Neuron (in vitro differentiated cells): ENCODE measurements around the gene REEP1.

ENCODE experiments used
- H2AFZ ChIP-seq: one replicate; pipeline ENCODE4 v1.6.1; 2013; ENCODE audit warnings: low read depth, mild to moderate bottlenecking, inconsistent platforms, low read length, moderate library complexity
- H3K27me3 ChIP-seq: one replicate; pipeline ENCODE4 v1.6.1; 2013; ENCODE audit warnings: low read length; ENCODE audit not compliant: insufficient read depth
- H3K36me3 ChIP-seq: one replicate; pipeline ENCODE4 v1.6.1; 2013; ENCODE audit warnings: low read length; ENCODE audit not compliant: insufficient read depth
- H3K4me1 ChIP-seq: one replicate; pipeline ENCODE4 v1.6.1; 2013; ENCODE audit warnings: low read length; ENCODE audit not compliant: insufficient read depth
- H3K4me3 ChIP-seq: 2 replicates; pipeline ENCODE4 v1.5.1; 2013; ENCODE audit warnings: mild to moderate bottlenecking, low read length, moderate library complexity
- H3K9me3 ChIP-seq: one replicate; pipeline ENCODE4 v1.6.1; 2013; ENCODE audit warnings: low read length

The REEP1 gene

DNA sequence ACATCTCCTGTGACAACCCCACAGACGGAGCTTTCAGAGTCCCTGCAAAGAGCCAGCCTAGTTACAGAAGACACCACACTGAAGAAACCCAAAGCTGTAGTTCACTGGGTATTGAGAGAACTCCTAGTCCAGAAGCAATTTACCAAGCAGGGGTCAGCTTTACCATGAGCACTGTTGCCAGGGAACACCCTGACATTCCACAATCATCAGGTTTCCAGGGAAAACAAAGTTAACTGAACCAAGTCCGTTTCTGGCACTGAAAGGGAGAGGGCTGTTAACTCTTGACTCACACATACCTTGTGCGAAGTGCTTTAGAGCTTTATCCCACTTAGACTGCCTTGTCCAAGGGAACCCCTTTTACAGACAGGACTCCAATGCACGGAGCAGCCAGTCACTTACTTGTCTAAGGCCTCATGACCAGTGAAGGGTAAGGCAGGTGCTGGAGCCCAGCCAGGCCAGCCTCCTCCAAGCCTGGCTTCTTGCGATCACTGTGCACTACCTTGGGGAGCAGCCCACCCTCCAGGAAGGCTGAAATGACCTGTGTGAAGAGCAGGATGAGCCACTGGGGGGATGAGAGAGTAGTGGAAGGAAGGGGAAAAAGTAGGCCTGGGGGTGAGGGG is 53.9 kb downstream of the REEP1 start:
- no peaks in the 10 kb centered on the region for H3K27me3 ChIP-seq
- H3K4me3 ChIP-seq, result no peak overlapping the region
- H3K36me3 ChIP-seq, result no peaks in the 10 kb centered on the region
- H3K9me3 ChIP-seq, result no peaks in the 10 kb centered on the region
- no peak overlapping the region for H2AFZ ChIP-seq
- H3K4me1 ChIP-seq, result no peaks in the 10 kb centered on the region

GRCh38 chr2:86281066-86281700 is 56.2 kb downstream of the REEP1 start:
- Histone ChIP-seq H3K4me1 (no peaks in the 10 kb centered on the region), H3K27me3 (no peaks in the 10 kb centered on the region), H3K36me3 (no peaks in the 10 kb centered on the region), H3K9me3 (no peaks in the 10 kb centered on the region), H3K4me3 (no peak overlapping the region), H2AFZ (no peak overlapping the region)

- no peaks in the 10 kb centered on the region for H3K36me3 ChIP-seq
- no peaks in the 10 kb centered on the region for H3K9me3 ChIP-seq
- H2AFZ ChIP-seq, result no peak overlapping the region
- no peak overlapping the region for H3K4me3 ChIP-seq
- no peaks in the 10 kb centered on the region for H3K4me1 ChIP-seq
- H3K27me3 ChIP-seq, result no peaks in the 10 kb centered on the region
These were observed 57.2 kb downstream of the REEP1 start for GRCh38 chr2:86280191-86280667.

- H3K4me1 ChIP-seq, result peaks cover 3% of the 10 kb centered on the region
- peaks cover 2% of the 10 kb centered on the region for H3K9me3 ChIP-seq
- no peak overlapping the region for H2AFZ ChIP-seq
- H3K27me3 ChIP-seq, result no peaks in the 10 kb centered on the region
- H3K36me3 ChIP-seq, result no peaks in the 10 kb centered on the region
- no peak overlapping the region for H3K4me3 ChIP-seq
These were observed 61.5 kb downstream of the REEP1 start for GRCh38 chr2:86275962-86276361.

DNA sequence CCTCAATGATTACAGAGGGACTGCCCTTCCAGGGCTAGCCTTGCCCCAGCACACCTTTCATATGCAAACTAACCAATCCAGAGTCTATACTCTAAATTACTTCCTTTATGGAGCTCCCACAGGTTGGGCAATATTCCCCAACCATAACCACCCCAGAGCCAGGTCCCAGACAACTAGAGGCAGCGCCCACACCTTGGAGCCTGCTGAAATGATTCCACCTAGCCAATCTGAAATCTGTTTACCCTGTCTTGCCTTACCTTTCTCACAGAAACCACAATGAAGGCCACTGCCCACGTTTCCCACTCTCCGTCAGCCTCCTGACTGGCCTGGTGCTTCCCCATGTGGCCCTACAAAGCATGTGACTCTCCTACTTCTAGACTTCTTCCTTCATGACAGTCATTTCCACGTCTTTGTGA is 62.0 kb downstream of the REEP1 start:
- H3K36me3 ChIP-seq, result no peaks in the 10 kb centered on the region
- peaks cover 2% of the 10 kb centered on the region for H3K9me3 ChIP-seq
- H3K4me1 ChIP-seq, result peaks cover 3% of the 10 kb centered on the region
- H2AFZ ChIP-seq, result no peak overlapping the region
- H3K4me3 ChIP-seq, result no peak overlapping the region
- no peaks in the 10 kb centered on the region for H3K27me3 ChIP-seq

DNA sequence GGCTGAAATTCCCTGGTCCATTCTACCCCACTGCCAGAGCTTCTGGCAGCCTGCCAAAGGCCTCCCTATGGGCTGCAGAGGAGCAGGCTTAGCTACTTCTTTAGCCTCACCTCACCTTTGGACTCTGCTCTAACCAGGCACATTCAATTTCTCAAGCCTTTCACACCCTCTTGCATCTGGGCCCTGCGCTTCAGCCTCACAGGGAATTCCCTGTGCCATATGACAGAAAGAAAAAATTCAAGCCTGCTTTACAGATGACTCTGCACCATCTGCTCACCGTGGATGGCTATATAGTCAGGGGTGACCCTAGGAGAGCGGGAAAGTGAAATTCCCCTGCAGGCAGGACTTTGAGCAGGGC is 62.5 kb downstream of the REEP1 start:
- H2AFZ ChIP-seq, result no peak overlapping the region
- no peaks in the 10 kb centered on the region for H3K36me3 ChIP-seq
- no peak overlapping the region for H3K4me3 ChIP-seq
- H3K27me3 ChIP-seq, result no peaks in the 10 kb centered on the region
- peaks cover 2% of the 10 kb centered on the region for H3K9me3 ChIP-seq
- peaks cover 3% of the 10 kb centered on the region for H3K4me1 ChIP-seq

- Histone ChIP-seq H3K27me3 (no peaks in the 10 kb centered on the region), H3K4me1 (peaks cover 3% of the 10 kb centered on the region), H3K36me3 (no peaks in the 10 kb centered on the region), H2AFZ (no peak overlapping the region), H3K9me3 (peaks cover 2% of the 10 kb centered on the region), H3K4me3 (no peak overlapping the region)
These were observed 63.0 kb downstream of the REEP1 start for GRCh38 chr2:86274265-86274917.

GRCh38 chr2:86272111-86272510 is 65.3 kb downstream of the REEP1 start:
- peaks cover 3% of the 10 kb centered on the region for H3K4me1 ChIP-seq
- no peak overlapping the region for H3K4me3 ChIP-seq
- H3K9me3 ChIP-seq, result peaks cover 2% of the 10 kb centered on the region
- no peak overlapping the region for H2AFZ ChIP-seq
- H3K27me3 ChIP-seq, result no peaks in the 10 kb centered on the region
- H3K36me3 ChIP-seq, result no peaks in the 10 kb centered on the region

GRCh38 chr2:86271248-86271647 is 66.2 kb downstream of the REEP1 start:
- H3K4me3 ChIP-seq, result no peak overlapping the region
- no peaks in the 10 kb centered on the region for H3K27me3 ChIP-seq
- no peaks in the 10 kb centered on the region for H3K36me3 ChIP-seq
- no peak overlapping the region for H2AFZ ChIP-seq
- peaks cover 2% of the 10 kb centered on the region for H3K9me3 ChIP-seq
- H3K4me1 ChIP-seq, result peaks cover 3% of the 10 kb centered on the region

DNA sequence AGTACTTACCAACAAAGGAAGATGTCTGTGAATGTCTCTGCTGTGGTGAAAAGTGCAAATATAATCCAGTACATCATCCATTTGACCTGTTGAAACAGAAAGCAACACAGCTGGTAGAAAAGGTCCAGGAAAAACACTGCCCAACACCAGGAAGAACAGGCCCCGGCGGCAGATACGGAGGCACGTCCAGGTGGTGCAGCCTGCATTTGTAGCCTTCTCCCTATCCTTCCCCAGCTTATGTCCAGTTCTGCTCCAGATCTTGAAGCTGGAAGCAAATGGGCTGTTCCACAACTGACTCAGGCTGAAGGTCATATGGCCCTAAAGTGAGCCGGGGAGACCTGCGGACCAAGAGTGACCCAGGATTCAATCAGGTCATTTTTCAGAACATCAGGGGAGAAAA is 73.5 kb downstream of the REEP1 start:
- no peak overlapping the region for H2AFZ ChIP-seq
- H3K27me3 ChIP-seq, result no peaks in the 10 kb centered on the region
- no peaks in the 10 kb centered on the region for H3K4me1 ChIP-seq
- no peaks in the 10 kb centered on the region for H3K36me3 ChIP-seq
- H3K9me3 ChIP-seq, result no peaks in the 10 kb centered on the region
- no peak overlapping the region for H3K4me3 ChIP-seq

GRCh38 chr2:86260978-86261377 is 76.4 kb downstream of the REEP1 start:
- no peaks in the 10 kb centered on the region for H3K4me1 ChIP-seq

DNA sequence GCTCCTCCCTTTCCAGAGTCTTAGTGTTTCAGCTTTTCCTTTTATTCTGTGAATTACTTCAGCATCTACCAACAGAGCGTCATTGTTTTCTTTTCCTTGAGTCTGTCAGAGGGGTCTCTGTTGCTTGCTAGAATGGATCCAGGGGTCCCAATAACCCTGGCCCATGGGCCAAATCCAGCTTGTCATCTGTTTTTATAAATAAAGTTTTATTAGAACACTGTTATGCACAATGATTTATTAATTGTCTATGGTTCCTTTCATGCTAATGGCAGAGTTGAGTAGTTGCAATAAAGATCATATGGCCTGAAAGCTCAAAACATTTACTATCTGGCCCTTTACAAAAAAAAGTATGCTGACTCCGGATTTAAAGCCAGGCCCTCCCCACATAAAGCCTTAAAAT is 79.3 kb downstream of the REEP1 start:
- Histone ChIP-seq H3K36me3 (no peaks in the 10 kb centered on the region), H3K4me1 (no peaks in the 10 kb centered on the region), H3K4me3 (no peak overlapping the region), H3K27me3 (no peaks in the 10 kb centered on the region), H3K9me3 (no peaks in the 10 kb centered on the region), H2AFZ (no peak overlapping the region)

More at GRCh38 chr2:86260978-86261377, 76.4 kb downstream of the REEP1 start:
- Histone ChIP-seq H3K9me3 (no peaks in the 10 kb centered on the region), H3K27me3 (no peaks in the 10 kb centered on the region), H3K36me3 (no peaks in the 10 kb centered on the region), H3K4me3 (no peak overlapping the region), H2AFZ (no peak overlapping the region)

- no peaks in the 10 kb centered on the region for H3K27me3 ChIP-seq
- no peak overlapping the region for H3K4me3 ChIP-seq
- no peaks in the 10 kb centered on the region for H3K9me3 ChIP-seq
- no peaks in the 10 kb centered on the region for H3K36me3 ChIP-seq
- no peak overlapping the region for H2AFZ ChIP-seq
- no peaks in the 10 kb centered on the region for H3K4me1 ChIP-seq
These were observed 80.4 kb downstream of the REEP1 start for GRCh38 chr2:86256982-86257381.
